Measurements from ENCODE around the gene MCRIP2.

DNA sequence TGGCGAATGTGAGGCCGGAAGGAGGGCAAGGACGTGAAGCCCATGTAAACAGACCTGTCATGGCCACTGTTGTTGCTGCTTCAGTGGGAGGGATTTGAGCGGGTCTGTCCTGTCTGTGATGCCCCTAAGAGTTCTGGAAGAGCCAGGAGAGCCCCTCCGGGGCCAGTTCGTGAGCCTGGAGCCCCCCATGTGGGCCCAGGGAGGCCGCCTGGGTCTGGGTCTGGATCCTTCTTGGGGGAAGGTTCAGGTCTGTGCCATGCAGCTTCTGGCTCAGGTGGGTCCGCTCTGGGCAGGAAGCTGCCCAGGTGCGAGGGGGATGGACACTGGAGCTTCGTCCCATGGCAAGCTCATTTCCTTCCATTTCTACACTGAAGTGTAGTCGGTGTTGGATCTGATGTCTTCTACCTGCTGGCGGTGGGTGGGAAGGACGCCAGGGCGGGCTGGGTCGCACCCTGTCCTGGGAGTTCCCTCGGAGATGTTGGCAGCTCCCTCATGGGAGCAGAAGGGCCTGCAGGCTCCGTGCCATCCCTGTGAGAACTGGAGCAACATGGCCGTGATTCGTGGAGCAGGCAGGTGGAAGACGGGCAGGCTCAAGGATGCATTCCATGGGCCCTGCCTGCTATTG lies 22.0 kb upstream of the MCRIP2 start:
- TF ChIP-seq, protein P1, sequence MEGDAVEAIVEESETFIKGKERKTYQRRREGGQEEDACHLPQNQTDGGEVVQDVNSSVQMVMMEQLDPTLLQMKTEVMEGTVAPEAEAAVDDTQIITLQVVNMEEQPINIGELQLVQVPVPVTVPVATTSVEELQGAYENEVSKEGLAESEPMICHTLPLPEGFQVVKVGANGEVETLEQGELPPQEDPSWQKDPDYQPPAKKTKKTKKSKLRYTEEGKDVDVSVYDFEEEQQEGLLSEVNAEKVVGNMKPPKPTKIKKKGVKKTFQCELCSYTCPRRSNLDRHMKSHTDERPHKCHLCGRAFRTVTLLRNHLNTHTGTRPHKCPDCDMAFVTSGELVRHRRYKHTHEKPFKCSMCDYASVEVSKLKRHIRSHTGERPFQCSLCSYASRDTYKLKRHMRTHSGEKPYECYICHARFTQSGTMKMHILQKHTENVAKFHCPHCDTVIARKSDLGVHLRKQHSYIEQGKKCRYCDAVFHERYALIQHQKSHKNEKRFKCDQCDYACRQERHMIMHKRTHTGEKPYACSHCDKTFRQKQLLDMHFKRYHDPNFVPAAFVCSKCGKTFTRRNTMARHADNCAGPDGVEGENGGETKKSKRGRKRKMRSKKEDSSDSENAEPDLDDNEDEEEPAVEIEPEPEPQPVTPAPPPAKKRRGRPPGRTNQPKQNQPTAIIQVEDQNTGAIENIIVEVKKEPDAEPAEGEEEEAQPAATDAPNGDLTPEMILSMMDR (IDR thresholded peaks at IDR 0.05): no peak
- no peak for TF ChIP-seq POLR2A (IDR thresholded peaks at IDR 0.05)
- TF ChIP-seq EP300 (IDR thresholded peaks at IDR 0.05): no peak
